G401.6 (cell line): Measurements from ENCODE around the gene KIF6.
"Not testable (repeated sequence)": the region's sequence is repeated elsewhere in the genome, so short reads cannot be mapped to it uniquely, and the experiment has no call there.

ENCODE experiments used
- FAIRE-seq: peaks from 2 replicates; lab custom pipeline; 2012; peaks lifted over from hg19 to GRCh38; lab: Jason Lieb, UNC

The KIF6 gene

GRCh38 chr6:39499053-39499452, 226.2 kb downstream of the KIF6 start:
- no peak for FAIRE-seq

- no peak for FAIRE-seq
Measured at GRCh38 chr6:39498096-39498495, 227.1 kb downstream of the KIF6 start.

DNA sequence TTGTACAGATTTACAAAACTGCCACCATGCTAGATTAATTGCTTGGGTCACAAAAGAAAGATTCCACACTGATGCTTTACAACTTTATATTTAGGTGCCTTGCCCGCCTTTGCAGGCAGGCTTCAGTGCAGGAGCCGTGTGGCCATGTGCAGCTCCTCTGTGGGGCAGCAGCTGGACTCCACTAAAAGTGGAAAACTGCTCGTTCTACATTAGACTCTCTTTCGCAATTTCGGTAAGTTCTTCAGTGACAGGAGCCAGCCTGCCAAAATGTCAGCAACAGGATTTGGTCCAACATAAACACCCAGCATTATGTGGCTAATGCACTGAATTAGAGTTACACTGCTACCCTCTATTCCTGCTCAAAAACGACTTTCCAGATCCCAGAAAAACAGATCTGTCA, 228.3 kb downstream of the KIF6 start:
- no peak for FAIRE-seq

DNA sequence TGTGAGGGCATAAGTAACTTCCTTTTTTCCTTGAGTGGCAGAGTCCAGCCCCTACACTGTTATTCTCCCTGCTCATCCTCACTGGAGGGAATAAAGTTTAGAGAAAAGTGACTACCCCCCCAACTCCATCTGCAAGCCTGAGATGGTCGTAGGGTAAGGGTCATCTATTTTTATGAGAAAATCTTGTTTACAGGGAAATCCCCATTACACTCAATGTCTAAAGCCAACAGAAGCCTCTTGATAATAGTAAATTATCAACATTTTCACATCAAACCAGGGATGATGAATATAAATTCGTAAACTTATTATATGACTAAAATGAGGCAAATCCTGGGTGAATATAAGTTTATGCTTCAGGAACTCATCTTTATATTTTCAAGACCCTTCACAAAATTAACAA, 228.8 kb downstream of the KIF6 start:
- FAIRE-seq, result no peak

GRCh38 chr6:39495640-39496039, 229.6 kb downstream of the KIF6 start:
- FAIRE-seq, result no peak

- no peak for FAIRE-seq
Measured at GRCh38 chr6:39494998-39495397, 230.2 kb downstream of the KIF6 start.

DNA sequence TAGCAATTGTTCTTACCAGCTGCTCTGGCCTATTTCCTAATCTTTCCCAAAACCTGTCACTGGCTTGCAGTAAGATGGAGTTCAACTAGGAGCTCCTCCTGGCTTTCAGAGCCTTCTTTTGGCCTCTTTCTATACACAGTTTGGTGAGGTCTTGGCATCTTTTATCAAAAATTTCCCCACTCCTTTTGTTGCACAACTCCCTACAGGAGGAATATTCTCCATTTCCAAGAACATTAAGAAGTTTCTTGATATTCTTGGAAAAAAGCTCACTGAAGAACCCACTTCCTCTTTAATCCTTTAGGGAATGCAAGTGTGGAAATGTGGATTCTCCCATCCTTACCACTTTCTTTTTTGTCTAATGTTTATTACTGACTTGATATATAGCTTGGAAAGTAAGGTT, 231.4 kb downstream of the KIF6 start:
- no peak for FAIRE-seq

DNA sequence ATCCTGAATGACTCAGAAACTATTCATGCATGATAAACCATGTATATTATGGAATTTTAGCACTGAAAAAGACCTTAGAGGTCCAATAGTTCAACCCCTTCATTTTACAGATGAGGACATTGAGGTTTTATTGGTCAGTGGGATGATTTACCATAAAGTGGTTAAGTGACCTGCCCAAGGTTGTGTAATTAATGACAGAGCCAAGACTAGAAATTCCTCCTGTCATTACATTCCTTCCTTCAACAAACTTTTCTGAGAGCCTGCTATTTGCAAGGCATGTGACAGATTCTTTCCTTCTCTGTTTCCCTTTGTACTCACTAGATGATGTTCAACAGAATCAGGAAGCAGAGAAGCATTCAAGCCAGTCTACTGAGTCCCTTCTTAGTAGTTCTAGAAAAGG, 232.0 kb downstream of the KIF6 start:
- no peak for FAIRE-seq

DNA sequence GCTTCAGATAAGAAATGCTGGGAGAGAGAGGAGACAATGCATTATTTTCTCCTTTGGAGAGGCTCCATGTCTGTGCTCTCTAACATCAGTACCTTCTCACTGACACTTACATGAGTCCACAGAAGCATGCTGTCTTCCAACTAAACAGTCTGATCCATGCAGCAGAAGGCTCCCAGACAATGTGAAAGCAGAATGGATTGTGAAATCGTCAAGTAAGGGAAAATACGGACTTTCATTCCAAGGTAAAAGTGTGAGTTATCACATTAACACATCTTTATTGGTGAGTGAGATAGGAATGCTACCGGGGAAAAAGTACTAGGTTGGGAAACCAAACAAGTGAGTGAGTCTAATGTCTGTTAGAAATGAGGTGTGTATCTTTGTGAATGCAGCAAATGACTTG, 235.1 kb downstream of the KIF6 start:
- no peak for FAIRE-seq

DNA sequence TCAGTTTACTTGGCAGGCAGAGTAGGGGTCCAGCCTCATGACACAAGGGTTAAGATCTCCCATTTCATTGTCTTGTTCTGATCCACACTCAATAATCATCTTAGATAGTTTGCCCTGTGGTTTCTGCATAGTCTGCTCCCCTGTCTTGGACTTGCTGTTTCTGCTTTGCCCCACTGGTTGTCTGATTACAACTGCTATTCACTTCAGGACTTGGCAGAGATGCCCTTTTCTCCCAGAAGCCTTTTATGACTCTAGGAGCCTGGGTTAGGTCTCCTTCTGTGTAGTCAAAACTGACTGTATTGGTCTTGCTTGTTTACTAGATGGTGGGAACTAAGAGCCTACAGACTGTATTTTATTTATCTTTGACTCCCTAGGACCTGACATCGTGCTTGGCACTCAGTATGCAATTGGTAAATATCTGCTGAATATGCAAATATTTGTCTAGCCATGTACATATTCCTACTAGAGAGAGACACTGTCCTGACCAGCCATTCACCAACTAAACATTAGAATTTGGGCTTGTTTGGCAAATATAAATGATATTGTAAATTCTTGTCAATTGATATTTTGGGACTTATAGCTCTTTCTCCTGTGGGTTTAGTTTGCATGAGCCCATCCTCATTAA, 236.8 kb downstream of the KIF6 start:
- FAIRE-seq, result no peak

GRCh38 chr6:39484276-39484675, 240.9 kb downstream of the KIF6 start:
- no peak for FAIRE-seq

- not testable (repeated sequence) for FAIRE-seq
Measured at GRCh38 chr6:39479819-39480218, 245.4 kb downstream of the KIF6 start.

- no peak for FAIRE-seq
Measured at GRCh38 chr6:39476670-39477069, 248.5 kb downstream of the KIF6 start.

DNA sequence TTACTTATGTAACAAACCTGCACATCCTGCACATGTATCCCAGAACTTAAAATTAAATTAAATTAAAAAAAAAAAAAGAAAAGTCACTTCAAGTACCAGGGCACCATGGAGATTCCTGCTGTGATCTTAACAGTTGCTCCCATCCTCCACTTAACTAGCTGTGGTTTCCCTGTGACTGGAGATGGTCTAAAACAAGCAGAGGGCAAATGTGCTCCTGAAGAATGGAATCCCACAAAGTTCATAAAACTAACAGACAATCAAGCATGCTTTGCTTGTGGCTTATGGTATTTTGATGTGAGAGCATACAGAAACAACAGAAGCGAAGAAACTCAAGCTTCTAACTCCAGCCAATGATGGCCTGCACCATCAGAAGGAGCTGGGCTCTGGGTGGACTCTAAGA, 249.1 kb downstream of the KIF6 start:
- FAIRE-seq, result no peak

- no peak for FAIRE-seq
Measured at GRCh38 chr6:39471954-39472659, 253.1 kb downstream of the KIF6 start.

DNA sequence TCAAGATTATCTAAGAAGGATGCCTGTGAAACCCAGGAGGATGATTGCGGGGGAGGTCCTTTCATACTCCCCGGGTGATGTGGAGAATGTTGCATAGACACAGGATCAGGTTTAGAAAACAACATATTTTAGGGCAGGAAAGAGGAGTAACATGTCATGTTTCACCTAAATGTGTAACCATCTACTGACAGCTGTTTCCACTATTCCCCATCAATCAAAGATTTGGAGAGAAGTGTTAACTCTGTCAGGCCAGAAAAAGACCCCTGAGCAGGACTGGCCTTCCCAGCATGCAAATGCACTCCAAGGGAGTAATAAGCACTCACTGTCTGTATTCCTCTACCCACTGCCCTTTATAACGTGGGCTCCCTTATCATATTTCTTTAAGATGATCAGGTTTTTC, 254.7 kb downstream of the KIF6 start:
- FAIRE-seq, result no peak

GRCh38 chr6:39468385-39468784, 256.8 kb downstream of the KIF6 start:
- FAIRE-seq, result no peak

- FAIRE-seq, result no peak
Measured at GRCh38 chr6:39466631-39467030, 258.6 kb downstream of the KIF6 start.

GRCh38 chr6:39465539-39465938, 259.7 kb downstream of the KIF6 start:
- FAIRE-seq, result no peak

DNA sequence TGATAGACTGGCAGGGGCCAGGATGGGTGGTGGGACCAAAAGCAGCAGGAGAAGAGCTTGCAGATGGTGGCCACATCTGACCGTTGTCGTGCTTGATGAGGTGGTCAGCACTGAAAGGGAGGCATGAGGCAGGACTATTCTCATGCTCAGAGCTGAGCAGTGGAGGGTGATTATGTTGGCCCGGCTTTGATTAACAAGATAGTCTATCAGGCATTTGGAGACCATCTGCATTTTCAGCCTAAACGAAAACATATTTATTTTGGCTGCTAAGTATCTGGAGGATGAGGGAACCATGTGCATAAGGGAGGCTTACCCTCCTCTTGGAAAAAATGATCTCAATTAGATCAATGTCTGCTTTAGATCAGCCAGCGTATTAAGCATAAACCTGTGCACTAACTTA, 261.1 kb downstream of the KIF6 start:
- no peak for FAIRE-seq

GRCh38 chr6:39453956-39454524, 271.2 kb downstream of the KIF6 start:
- FAIRE-seq, result no peak

GRCh38 chr6:39453241-39453640, 272.0 kb downstream of the KIF6 start:
- no peak for FAIRE-seq

DNA sequence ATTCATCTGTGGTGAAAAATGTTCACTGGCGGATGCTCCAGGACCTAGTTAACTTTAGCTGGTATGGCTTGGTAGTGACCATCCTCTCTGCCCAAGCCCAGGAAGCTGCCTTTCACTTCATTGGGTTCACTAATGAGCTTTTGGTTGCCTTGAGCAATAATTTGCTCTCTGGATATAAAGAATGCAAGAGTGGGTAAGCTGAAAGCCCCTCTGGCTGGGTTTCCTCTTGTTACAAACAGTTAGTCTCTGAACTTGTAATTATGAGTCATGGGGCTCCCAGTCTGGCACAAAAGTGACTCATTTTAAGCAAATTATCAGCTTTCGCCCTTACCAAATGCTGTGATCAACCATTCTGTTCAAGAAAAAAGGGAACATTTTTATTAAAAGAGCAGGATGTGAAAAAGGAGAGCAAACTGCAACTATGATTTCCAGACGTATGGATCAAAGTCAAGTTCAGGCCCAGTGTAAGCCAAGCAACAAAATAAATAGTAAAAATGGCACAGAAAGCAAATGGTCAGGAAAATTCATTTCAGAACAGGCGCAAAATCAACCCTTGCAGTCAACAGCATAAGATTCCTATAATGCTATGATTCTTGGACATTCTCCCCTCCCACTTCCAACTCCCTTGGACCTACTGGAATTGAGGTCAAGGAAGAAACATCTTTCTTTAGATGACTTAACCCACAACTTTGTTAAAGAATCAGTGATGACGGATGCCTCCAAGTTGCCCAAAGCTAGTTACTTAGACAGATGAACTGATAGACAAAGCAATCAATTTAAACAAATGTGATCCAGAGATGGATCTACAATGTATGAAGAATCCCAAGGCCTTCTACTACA, 272.7 kb downstream of the KIF6 start:
- FAIRE-seq, result no peak
